WTC11 (cell line): ENCODE results near the gene LRRN4CL. TPM values are rescaled to one million over a fixed set of nuclear protein-coding genes. Genes with fewer than 3 reads are reported as not detected.

ENCODE experiments used
- ATAC-seq: fragments of 200-7000 bp; cut with Tn5 transposase; 2 replicates; pipeline ENCODE4 v1.10.0; 2021; ENCODE audit warnings: mild to moderate bottlenecking, moderate library complexity
- CTCF ChIA-PET: fragments of 300-600 bp; sonication (Branson Sonifier 250); formaldehyde crosslinking; loops from one replicate; lab custom pipeline; 2021; ENCODE audit warnings: antibody characterized with exemption; lab: Charles Lee
- POLR2A ChIA-PET: fragments of 350-600 bp; sonication (Branson Sonifier 250); formaldehyde crosslinking; loops from one replicate; lab custom pipeline; 2021; ENCODE audit warnings: antibody characterized with exemption; lab: Charles Lee
- DNase-seq: peaks from one replicate; pipeline ENCODE4 v3.0.0; 2021; ENCODE audit warnings: low spot score
- H3K27ac Mint-ChIP-seq: 2 replicates; pipeline ENCODE4 v1.8.0; 2021; ENCODE audit warnings: mixed read lengths
- H3K27me3 Mint-ChIP-seq: 2 replicates; pipeline ENCODE4 v1.8.0; 2021; ENCODE audit warnings: low read depth, mild to moderate bottlenecking, moderate library complexity, mixed read lengths
- H3K36me3 Mint-ChIP-seq: 2 replicates; pipeline ENCODE4 v1.8.0; 2021; ENCODE audit warnings: mixed read lengths
- H3K4me1 Mint-ChIP-seq: 2 replicates; pipeline ENCODE4 v1.8.0; 2022; ENCODE audit warnings: mixed read lengths
- H3K4me3 Mint-ChIP-seq: 2 replicates; pipeline ENCODE4 v1.8.0; 2021; ENCODE audit warnings: mild to moderate bottlenecking, moderate library complexity, mixed read lengths
- H3K9me3 Mint-ChIP-seq: 2 replicates; pipeline ENCODE4 v1.8.0; 2021; ENCODE audit warnings: mixed read lengths
- AR ChIP-seq: fragments of 250-450 bp; sonication (Bioruptor Pico); IDR thresholded peaks from 2 replicates; pipeline ENCODE4 v1.9.0; 2021; ENCODE audit warnings: mild to moderate bottlenecking
- ATF2 ChIP-seq: sonication (generic); formaldehyde crosslinking; IDR thresholded peaks from 2 replicates; pipeline ENCODE4 v1.8.1; 2022; ENCODE audit warnings: low read depth, missing genetic modification reagents, borderline replicate concordance
- CBFB ChIP-seq: sonication (generic); formaldehyde crosslinking; IDR thresholded peaks from 2 replicates; pipeline ENCODE4 v1.8.1; 2022; ENCODE audit warnings: mild to moderate bottlenecking, low read depth, missing genetic modification reagents
- CREB1 ChIP-seq: sonication (generic); formaldehyde crosslinking; IDR thresholded peaks from 2 replicates; pipeline ENCODE4 v1.8.0; 2023; ENCODE audit warnings: mild to moderate bottlenecking, missing genetic modification reagents
- CREM ChIP-seq: sonication (generic); formaldehyde crosslinking; IDR thresholded peaks from 2 replicates; pipeline ENCODE4 v1.8.1; 2022; ENCODE audit warnings: mild to moderate bottlenecking, missing genetic modification reagents, moderate library complexity
- EMX1 ChIP-seq: fragments of 250-450 bp; sonication (Bioruptor Pico); IDR thresholded peaks from 2 replicates; pipeline ENCODE4 v1.8.0; 2021; ENCODE audit warnings: mild to moderate bottlenecking
- ERG ChIP-seq: fragments of 250-450 bp; sonication (Bioruptor Pico); IDR thresholded peaks from 2 replicates; pipeline ENCODE4 v1.8.0; 2021; ENCODE audit warnings: mild to moderate bottlenecking
- FOXK1 ChIP-seq: sonication (generic); formaldehyde crosslinking; IDR thresholded peaks from 2 replicates; pipeline ENCODE4 v1.8.0; 2022; ENCODE audit warnings: mild to moderate bottlenecking, moderate library complexity, missing genetic modification reagents
- HMGXB4 ChIP-seq: sonication (generic); formaldehyde crosslinking; IDR thresholded peaks from 2 replicates; pipeline ENCODE4 v1.8.1; 2023; ENCODE audit warnings: mild to moderate bottlenecking, moderate library complexity, missing genetic modification reagents
- JUN ChIP-seq: sonication (generic); formaldehyde crosslinking; IDR thresholded peaks from 2 replicates; pipeline ENCODE4 v1.8.0; 2023; ENCODE audit warnings: mild to moderate bottlenecking, missing genetic modification reagents
- MAX ChIP-seq: sonication (generic); formaldehyde crosslinking; IDR thresholded peaks from 2 replicates; pipeline ENCODE4 v1.8.0; 2022; ENCODE audit warnings: mild to moderate bottlenecking, missing genetic modification reagents
- MLX ChIP-seq: sonication (generic); formaldehyde crosslinking; IDR thresholded peaks from 2 replicates; pipeline ENCODE4 v1.8.1; 2023; ENCODE audit warnings: mild to moderate bottlenecking, missing genetic modification reagents, moderate library complexity
- NR1H2 ChIP-seq: sonication (generic); formaldehyde crosslinking; IDR thresholded peaks from 2 replicates; pipeline ENCODE4 v1.9.0; 2021; ENCODE audit warnings: mild to moderate bottlenecking, moderate library complexity, missing genetic modification reagents
- PRDM15 ChIP-seq: sonication (generic); formaldehyde crosslinking; IDR thresholded peaks from 2 replicates; pipeline ENCODE4 v1.8.0; 2022; ENCODE audit warnings: missing genetic modification reagents
- SMAD4 ChIP-seq: sonication (generic); formaldehyde crosslinking; IDR thresholded peaks from 2 replicates; pipeline ENCODE4 v1.8.0; 2022; ENCODE audit warnings: mild to moderate bottlenecking, missing genetic modification reagents
- USF1 ChIP-seq: sonication (generic); formaldehyde crosslinking; IDR thresholded peaks from 2 replicates; pipeline ENCODE4 v1.8.0; 2022; ENCODE audit warnings: mild to moderate bottlenecking, missing genetic modification reagents
- ZNF416 ChIP-seq: fragments of 250-450 bp; sonication (Bioruptor Pico); IDR thresholded peaks from 2 replicates; pipeline ENCODE4 v1.9.0; 2021; ENCODE audit warnings: mild to moderate bottlenecking, inconsistent platforms
- ZNF532 ChIP-seq: fragments of 250-450 bp; sonication (Bioruptor Pico); IDR thresholded peaks from 2 replicates; pipeline ENCODE4 v1.9.0; 2021; ENCODE audit warnings: mild to moderate bottlenecking, borderline replicate concordance
- total RNA-seq: library from RNA; stranded (reverse); gene quantifications from 3 replicates; pipeline ENCODE4 v1.2.3, GENCODE V29; 2021

The LRRN4CL gene
- total RNA-seq, 1 experiment from 2014 or later, result 0.39 TPM

- ChIA-PET POLR2A (interaction anchor here (0.6 to 6.0 kb wide), 10 partner anchors 17 to 322 kb away, joined by 3 to 35 read pairs (median 8); partner anchors contain the start of genes C11orf98, CSKMT, EEF1G and HNRNPUL2), CTCF (interaction anchor here (0.5 to 4.0 kb wide), 11 partner anchors 13 to 285 kb away, joined by 3 to 24 read pairs (median 4); partner anchors contain the start of genes C11orf98, CSKMT, HNRNPUL2 and STX5)
- Mint-ChIP-seq H3K4me1 (peaks cover 49% of the 10 kb centered on the region), H3K9me3 (no peaks in the 10 kb centered on the region), H3K4me3 (peak overlapping the region; percentile 92), H3K27me3 (no peaks in the 10 kb centered on the region; the same call in 1 of the 2 replicates), H3K27ac (peak overlapping the region; percentile 100), H3K36me3 (peaks cover 38% of the 10 kb centered on the region)
- ATAC-seq (no peak), DNase-seq (no peak)
- TF ChIP-seq MAX (peak; percentile 10; the same call in 1 of the 2 replicates), ATF2 (CRISPR knock-in tag) (no peak), SMAD4 (CRISPR knock-in tag) (no peak), CBFB (CRISPR knock-in tag) (no peak), USF1 (no peak; the same call in 1 of the 2 replicates), AR (0 out of 2 replicates have a peak, but pooled peaks have one; percentile 6), NR1H2 (CRISPR knock-in tag) (no peak), CREM (CRISPR knock-in tag) (no peak), ZNF532 (no peak), EMX1 (CRISPR knock-in tag) (no peak), HMGXB4 (CRISPR knock-in tag) (0 out of 2 replicates have a peak, but pooled peaks have one; percentile 26), JUN (no peak), CREB1 (CRISPR knock-in tag) (peak; percentile 14; the same call in 1 of the 2 replicates), MLX (no peak), ERG (CRISPR knock-in tag) (no peak), FOXK1 (CRISPR knock-in tag) (no peak), PRDM15 (CRISPR knock-in tag) (peak; percentile 65), ZNF416 (CRISPR knock-in tag) (no peak)
These were observed 20.6 kb upstream of the LRRN4CL start for GRCh38 chr11:62710001-62710345.
